ENCODE data around the gene ZFHX3. TPM values are rescaled to one million over a fixed set of nuclear protein-coding genes. Genes with fewer than 3 reads are reported as not detected.

ZFHX3 gene
- total RNA-seq, 1 donor from 2014 or later = 34.8 TPM

GRCh38 chr16:72983241-72983640 lies 64.7 kb downstream of the ZFHX3 start:
- intact Hi-C loops (cut with DNase I) = no loop called here

DNA sequence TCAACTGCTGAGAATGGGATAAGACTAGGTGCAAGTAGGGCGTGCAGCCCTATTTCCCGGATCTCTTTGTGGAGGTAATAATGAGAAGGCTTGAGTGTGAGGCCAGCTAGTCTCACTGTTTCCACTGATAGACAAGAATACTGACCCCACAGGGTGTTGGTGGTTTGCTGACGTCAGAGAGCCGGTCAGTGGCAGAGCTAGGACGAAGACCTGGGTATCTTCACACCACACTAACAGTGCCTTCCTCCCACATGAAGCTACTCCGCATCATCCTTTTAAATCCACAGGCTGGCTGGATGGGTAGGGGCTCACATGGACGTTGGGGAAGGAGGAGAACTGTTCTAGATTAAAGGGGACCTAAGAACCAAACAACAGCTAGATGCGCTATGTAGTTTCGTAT lies 68.0 kb downstream of the ZFHX3 start:
- no peaks in the 10 kb centered on the region for H3K36me3 ChIP-seq
- intact Hi-C loops (cut with DNase I) = no loop called here
- H3K4me1 ChIP-seq = peaks cover 9 to 45% of the 10 kb centered on the region in 2 donors

More at GRCh38 chr16:72983241-72983640, 64.7 kb downstream of the ZFHX3 start:
- H3K4me1 ChIP-seq = peaks cover 15 to 62% of the 10 kb centered on the region in 2 donors
- no peak for TF ChIP-seq CTCF (IDR thresholded peaks at IDR 0.05)
- H3K27ac ChIP-seq = no peak overlapping the region
- no peak overlapping the region for H3K4me3 ChIP-seq
- H3K36me3 ChIP-seq = no peaks in the 10 kb centered on the region
- no peaks in the 10 kb centered on the region for H3K27me3 ChIP-seq
- DNase-seq (ENCODE audit: low spot score in 2 of 2) = peak in 1 of 2 donors; percentile 55
- no peaks in the 10 kb centered on the region for H3K9me3 ChIP-seq

DNA sequence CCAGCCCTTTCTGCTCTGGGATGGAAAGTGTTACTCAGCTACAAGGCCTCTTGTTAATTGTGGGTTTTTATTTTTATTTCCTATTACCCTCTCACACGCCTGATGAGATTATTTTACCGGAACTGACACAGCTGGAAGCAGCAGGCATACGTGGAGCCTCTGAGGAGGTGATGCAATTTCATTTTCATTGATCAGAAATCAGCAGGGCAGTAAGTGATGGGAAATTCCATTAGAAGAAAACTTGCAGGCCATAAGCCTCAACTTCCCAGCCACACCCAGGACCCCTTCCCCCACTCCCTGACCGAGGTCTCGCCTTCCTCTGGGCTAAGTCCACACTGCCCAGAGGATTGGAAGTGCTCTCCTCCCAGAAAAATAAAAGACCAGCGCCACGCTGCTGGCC lies 69.7 kb downstream of the ZFHX3 start:
- H3K36me3 ChIP-seq = no peaks in the 10 kb centered on the region
- H3K4me1 ChIP-seq = peaks cover 6 to 36% of the 10 kb centered on the region in 2 donors
- intact Hi-C loops (cut with DNase I) = no loop called here
- peak overlapping the region in 1 of 2 donors; percentile 12 for H3K27ac ChIP-seq
- H3K9me3 ChIP-seq = no peaks in the 10 kb centered on the region
- no peaks in the 10 kb centered on the region for H3K27me3 ChIP-seq
- TF ChIP-seq CTCF (IDR thresholded peaks at IDR 0.05) = no peak
- DNase-seq (ENCODE audit: low spot score in 2 of 2) = no peak
- H3K4me3 ChIP-seq = no peak overlapping the region

More for the DNA sequence above, 68.0 kb downstream of the ZFHX3 start:
- Histone ChIP-seq H3K27me3 (no peaks in the 10 kb centered on the region), H3K9me3 (no peaks in the 10 kb centered on the region), H3K4me3 (no peak overlapping the region), H3K27ac (no peak overlapping the region)
- no peak for TF ChIP-seq CTCF (IDR thresholded peaks at IDR 0.05)
- DNase-seq (ENCODE audit: low spot score in 2 of 2) = no peak

GRCh38 chr16:72977127-72977526 lies 70.8 kb downstream of the ZFHX3 start:
- no peak for DNase-seq (ENCODE audit: low spot score in 2 of 2)

GRCh38 chr16:72976438-72977064 lies 71.4 kb downstream of the ZFHX3 start:
- Histone ChIP-seq H3K4me3 (no peak overlapping the region), H3K36me3 (no peaks in the 10 kb centered on the region), H3K27me3 (no peaks in the 10 kb centered on the region), H3K27ac (no peak overlapping the region), H3K4me1 (peaks cover 6 to 35% of the 10 kb centered on the region in 2 donors), H3K9me3 (no peaks in the 10 kb centered on the region)
- no peak for TF ChIP-seq CTCF (IDR thresholded peaks at IDR 0.05)
- intact Hi-C loops (cut with DNase I) = no loop called here
- no peak for DNase-seq (ENCODE audit: low spot score in 2 of 2)

More at GRCh38 chr16:72977127-72977526, 70.8 kb downstream of the ZFHX3 start:
- no peak overlapping the region for H3K27ac ChIP-seq
- no peak overlapping the region for H3K4me3 ChIP-seq
- H3K36me3 ChIP-seq = no peaks in the 10 kb centered on the region
- intact Hi-C loops (cut with DNase I) = no loop called here
- no peak for TF ChIP-seq CTCF (IDR thresholded peaks at IDR 0.05)
- peaks cover 6 to 31% of the 10 kb centered on the region in 2 donors for H3K4me1 ChIP-seq
- no peaks in the 10 kb centered on the region for H3K27me3 ChIP-seq
- no peaks in the 10 kb centered on the region for H3K9me3 ChIP-seq
